HT-29 (cell line): ENCODE measurements around the gene ERRFI1. TPM values are rescaled to one million over a fixed set of nuclear protein-coding genes. Genes with fewer than 3 reads are reported as not detected.

Experiments used
- DNase-seq: peaks from one replicate; pipeline ENCODE4 v3.0.0-alpha.2; 2015; ENCODE audit warnings: low spot score
- total RNA-seq: library from RNA; depleted of rRNA; stranded (reverse); fragments of >200 nt; shearing (Covaris generic); gene quantifications from 2 replicates; pipeline ENCODE4 v1.2.3, GENCODE V29; 2014

ERRFI1 gene
- total RNA-seq, 1 experiment from 2014 or later = 76.1 TPM

GRCh38 chr1:8004113-8004802, 21.9 kb downstream of the ERRFI1 start:
- DNase-seq = peak; percentile 4

- no peak for DNase-seq
Measured at GRCh38 chr1:8003438-8004112, 22.5 kb downstream of the ERRFI1 start.

- no peak for DNase-seq
Measured at GRCh38 chr1:8002921-8003320, 23.2 kb downstream of the ERRFI1 start.

- no peak for DNase-seq
Measured at GRCh38 chr1:8002329-8002910, 23.7 kb downstream of the ERRFI1 start.

GRCh38 chr1:7995437-7995836, 30.7 kb downstream of the ERRFI1 start:
- no peak for DNase-seq

GRCh38 chr1:7994827-7995226, 31.3 kb downstream of the ERRFI1 start:
- no peak for DNase-seq

GRCh38 chr1:7993593-7994479, 32.3 kb downstream of the ERRFI1 start:
- DNase-seq = no peak

- no peak for DNase-seq
Measured at GRCh38 chr1:7992885-7993284, 33.2 kb downstream of the ERRFI1 start.

- DNase-seq = no peak
Measured at GRCh38 chr1:7991504-7992440, 34.3 kb downstream of the ERRFI1 start.

GRCh38 chr1:7989762-7990428, 36.2 kb downstream of the ERRFI1 start:
- no peak for DNase-seq

- DNase-seq = no peak
Measured at GRCh38 chr1:7988576-7988975, 37.5 kb downstream of the ERRFI1 start.

GRCh38 chr1:7987528-7987927, 38.6 kb downstream of the ERRFI1 start:
- no peak for DNase-seq

- DNase-seq = no peak
Measured at GRCh38 chr1:7985851-7986612, 40.1 kb downstream of the ERRFI1 start.

- DNase-seq = no peak
Measured at GRCh38 chr1:7984811-7985210, 41.3 kb downstream of the ERRFI1 start.

GRCh38 chr1:7983086-7983778, 42.9 kb downstream of the ERRFI1 start:
- no peak for DNase-seq

- no peak for DNase-seq
Measured at GRCh38 chr1:7980984-7981383, 45.1 kb downstream of the ERRFI1 start.

- peak; percentile 92 for DNase-seq
Measured at GRCh38 chr1:7975212-7975865, 50.8 kb downstream of the ERRFI1 start.

GRCh38 chr1:7973086-7973485, 53.0 kb downstream of the ERRFI1 start:
- DNase-seq = no peak
